Measurements from ENCODE around the gene BCOR.

DNA sequence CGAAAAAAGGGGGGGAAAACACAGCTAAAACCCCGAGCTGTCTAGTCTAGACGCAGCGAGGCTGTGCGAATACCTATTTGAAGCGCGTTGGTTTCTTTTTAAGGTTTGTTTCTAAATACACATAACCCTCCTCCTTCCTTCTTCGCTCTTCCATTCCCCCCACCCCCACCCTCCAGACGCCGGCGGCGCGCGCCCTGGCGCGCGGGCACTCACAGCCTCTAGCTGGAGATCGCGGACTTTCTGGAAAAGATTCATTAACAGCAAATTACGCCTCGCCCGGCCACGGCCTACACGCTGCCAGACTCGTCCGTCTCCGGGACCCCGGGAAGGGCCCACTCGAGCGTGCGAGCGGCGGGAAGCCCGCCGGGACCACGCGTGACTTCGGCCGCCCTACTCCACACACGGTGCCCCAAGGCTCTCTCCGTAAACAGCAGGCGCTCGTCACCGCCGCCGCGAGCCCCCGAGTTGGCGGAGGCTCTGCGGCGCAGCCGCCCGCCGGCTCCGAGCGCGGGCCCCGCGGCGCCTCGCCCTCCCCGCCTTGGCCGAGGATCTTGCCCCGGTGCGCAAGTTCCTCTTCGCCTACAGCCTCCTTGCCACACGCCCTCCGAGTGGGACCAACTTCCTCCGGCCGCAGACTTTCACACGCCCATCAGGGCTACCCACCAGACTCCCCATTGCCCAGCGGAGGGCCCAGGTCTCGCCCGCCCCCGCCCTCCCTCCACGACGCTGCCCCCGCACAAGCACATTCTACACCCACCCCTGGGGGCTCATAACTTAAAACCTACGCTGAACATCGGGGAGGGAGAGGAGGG is 2.0 kb downstream of the BCOR start:
- TF ChIP-seq ARNTL (CRISPR knock-in tag; IDR thresholded peaks at IDR 0.05; ENCODE audit: borderline replicate concordance, low read depth) (no peak), ZC3H10 (CRISPR knock-in tag; IDR thresholded peaks at IDR 0.05) (no peak)

Measured in SK-N-SH treated with all-trans-retinoic acid at 6 μM for 48 hours (cell line).